NCI-H526 (cell line): ENCODE data around the gene RPAP3.
"Not testable (repeated sequence)": the region's sequence is repeated elsewhere in the genome, so short reads cannot be mapped to it uniquely, and the experiment has no call there.

ENCODE experiments used
- DNase-seq, 2 experiments: peaks; one replicate each; lab custom pipeline; 2025; lab: John Stamatoyannopoulos, UW

The RPAP3 gene

GRCh38 chr12:47672068-47672467 lies 33.8 kb downstream of the RPAP3 start:
- no peak for DNase-seq

- DNase-seq: not testable (repeated sequence)
These were observed 37.9 kb downstream of the RPAP3 start for GRCh38 chr12:47667935-47668334.

GRCh38 chr12:47652521-47653234 lies 53.2 kb downstream of the RPAP3 start:
- DNase-seq: no peak

GRCh38 chr12:47651368-47652254 lies 54.2 kb downstream of the RPAP3 start:
- DNase-seq: peak; percentile 56 to 82

- no peak for DNase-seq
These were observed 55.4 kb downstream of the RPAP3 start for GRCh38 chr12:47650469-47650868.

DNA sequence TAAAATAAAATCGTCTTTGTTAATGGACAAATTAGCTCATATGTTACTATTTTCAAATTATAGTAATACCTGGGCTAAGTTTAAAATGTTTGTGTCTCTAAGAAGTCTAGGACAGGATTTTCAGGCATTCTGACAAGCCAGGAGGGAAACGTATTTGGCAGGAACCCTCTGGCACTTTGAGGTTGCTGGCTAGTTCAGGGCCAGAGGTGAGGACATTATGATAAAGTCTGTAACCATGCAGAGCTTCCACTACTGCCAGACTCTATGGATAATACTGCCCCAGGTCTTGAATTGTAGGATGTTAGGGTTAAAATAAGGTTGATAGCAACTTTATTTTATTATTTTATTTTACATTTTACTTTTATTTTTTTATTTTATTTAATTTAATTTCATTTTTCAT lies 56.4 kb downstream of the RPAP3 start:
- no peak for DNase-seq

- no peak for DNase-seq
These were observed 57.7 kb downstream of the RPAP3 start for GRCh38 chr12:47648056-47648579.

- DNase-seq: not testable (repeated sequence)
These were observed 63.5 kb downstream of the RPAP3 start for GRCh38 chr12:47642310-47642709.

GRCh38 chr12:47636908-47637780 lies 68.7 kb downstream of the RPAP3 start:
- peak; percentile 12 to 49 for DNase-seq

DNA sequence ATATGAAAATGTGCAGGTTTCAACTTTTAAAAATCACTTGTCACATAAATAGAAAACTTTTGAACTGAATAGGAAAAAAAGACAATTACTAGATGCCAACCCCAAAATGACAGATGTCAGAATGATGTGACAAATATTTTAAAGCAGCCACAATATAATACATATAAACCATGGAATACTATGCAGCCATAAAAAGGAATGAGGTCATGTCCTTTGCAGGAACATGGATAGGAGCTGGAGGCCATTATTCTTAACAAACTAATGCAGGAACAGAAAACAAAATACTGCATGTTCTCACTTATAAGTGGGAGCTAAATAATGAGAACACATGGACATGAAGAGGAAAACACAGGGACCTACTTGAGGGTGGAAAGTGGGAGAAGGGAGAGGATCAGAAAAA lies 70.1 kb downstream of the RPAP3 start:
- not testable (repeated sequence) for DNase-seq

- DNase-seq: no peak
These were observed 71.7 kb downstream of the RPAP3 start for GRCh38 chr12:47634127-47634526.

- no peak for DNase-seq
These were observed 83.9 kb downstream of the RPAP3 start for GRCh38 chr12:47621960-47622359.

- no peak for DNase-seq
These were observed 88.4 kb downstream of the RPAP3 start for GRCh38 chr12:47617476-47617875.

DNA sequence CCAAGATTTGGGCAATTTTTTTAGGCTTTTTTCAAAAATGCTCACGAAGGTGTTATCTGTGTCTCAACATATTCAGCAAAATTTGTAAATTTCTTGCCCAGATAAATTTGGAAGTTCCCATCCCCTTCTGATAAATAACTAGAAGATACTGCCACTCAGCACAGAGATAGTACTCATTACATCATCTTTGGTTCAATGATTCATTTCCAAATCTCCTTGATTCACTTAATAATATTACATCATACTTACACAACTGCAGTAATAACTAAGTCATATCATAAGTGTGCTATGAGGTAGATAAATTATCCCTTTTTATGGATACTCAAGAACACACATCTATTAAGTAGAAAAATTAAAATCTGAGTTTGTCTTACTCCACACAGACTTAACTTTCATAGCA lies 89.4 kb downstream of the RPAP3 start:
- DNase-seq: no peak

GRCh38 chr12:47615711-47616110 lies 90.1 kb downstream of the RPAP3 start:
- DNase-seq: no peak

GRCh38 chr12:47614521-47614920 lies 91.3 kb downstream of the RPAP3 start:
- no peak for DNase-seq

DNA sequence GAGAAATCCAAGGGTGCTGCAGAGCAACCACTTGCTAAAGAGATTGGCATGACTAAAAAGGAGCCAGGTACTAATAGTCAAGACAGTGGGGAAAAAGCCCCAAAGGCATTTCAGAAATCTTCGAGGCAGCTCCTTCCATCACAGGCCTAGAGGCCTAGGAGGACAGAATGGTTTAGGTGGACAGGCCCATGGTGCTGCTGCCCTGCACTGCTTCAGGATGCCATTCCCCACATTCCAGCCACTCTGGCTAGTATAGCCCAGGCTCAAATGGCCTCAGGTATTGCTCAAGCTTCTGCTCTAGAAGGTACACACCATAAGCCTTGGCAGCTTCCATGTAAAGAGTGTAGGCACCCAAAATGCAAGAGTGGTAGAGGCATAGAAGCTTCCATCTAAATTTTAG lies 92.9 kb downstream of the RPAP3 start:
- no peak for DNase-seq

DNA sequence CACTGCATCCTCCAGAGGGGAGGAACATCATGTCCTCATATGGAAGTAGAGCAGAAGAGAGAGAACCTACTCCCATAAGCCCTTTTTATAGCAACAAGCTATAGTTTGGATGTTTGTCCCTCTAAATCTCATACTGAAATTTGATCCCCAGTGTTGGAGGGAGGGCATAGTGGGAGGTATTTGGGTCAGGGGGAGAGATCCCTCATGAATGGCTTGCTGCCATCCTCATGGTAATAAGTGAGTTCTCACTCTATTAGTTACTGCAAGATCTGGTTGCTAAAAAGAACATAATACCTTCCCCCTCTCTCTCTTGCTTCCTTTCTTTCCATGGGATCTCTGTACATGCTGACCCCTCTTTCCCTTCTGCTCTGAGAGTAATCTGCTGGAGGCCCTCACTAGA lies 93.9 kb downstream of the RPAP3 start:
- no peak for DNase-seq
